Liver (tissue), 3 donors: Measurements from ENCODE around the gene WSCD2.

Source experiments
- EGR1 ChIP-seq, 2 donors: IDR thresholded peaks; 2 replicates each; pipeline ENCODE4 v1.6.1; 2016 to 2018; ENCODE audit warnings: antibody characterized with exemption in 2 of 2, low read depth in 2 of 2
- FOXA1 ChIP-seq: IDR thresholded peaks from 2 replicates; pipeline ENCODE4 v1.6.1; 2016; ENCODE audit warnings: antibody characterized with exemption
- GABPA ChIP-seq, 2 donors: IDR thresholded peaks in 1 of 2; conservative IDR thresholded peaks in 1 of 2; 2 replicates each; pipeline ENCODE4 v1.6.1; 2016; ENCODE audit warnings: antibody characterized with exemption in 2 of 2, mild to moderate bottlenecking in 1 of 2, moderate library complexity in 1 of 2
- HNF4G ChIP-seq: IDR thresholded peaks from 2 replicates; pipeline ENCODE4 v1.6.1; 2016; ENCODE audit warnings: antibody characterized with exemption
- RAD21 ChIP-seq, 2 donors: IDR thresholded peaks; 2 replicates each; pipeline ENCODE4 v1.6.1; 2016; ENCODE audit warnings: antibody characterized with exemption in 2 of 2, mild to moderate bottlenecking in 2 of 2
- RXRA ChIP-seq, 2 donors: IDR thresholded peaks; 2 replicates each; pipeline ENCODE4 v1.6.1; 2017 to 2018; ENCODE audit warnings: antibody characterized with exemption in 2 of 2, mild to moderate bottlenecking in 1 of 2
- SP1 ChIP-seq: IDR thresholded peaks from 2 replicates; pipeline ENCODE4 v1.6.1; 2018; ENCODE audit warnings: antibody characterized with exemption, mild to moderate bottlenecking
- TAF1 ChIP-seq: conservative IDR thresholded peaks from 2 replicates; pipeline ENCODE4 v1.6.1; 2016; ENCODE audit warnings: antibody characterized with exemption, mild to moderate bottlenecking
- YY1 ChIP-seq: IDR thresholded peaks from 2 replicates; pipeline ENCODE4 v1.6.1; 2016; ENCODE audit warnings: antibody characterized with exemption, mild to moderate bottlenecking
- TF ChIP-seq, protein P1 (sequence below): fragments of 150-350 bp; IDR thresholded peaks from 2 replicates; pipeline ENCODE4 v1.5.1; 2017; ENCODE audit warnings: improper control_type of control experiment, low read depth, low read length; ENCODE audit not compliant: missing input control
- TF ChIP-seq, protein P2 (sequence below): IDR thresholded peaks from 2 replicates; pipeline ENCODE4 v1.6.1; 2016; ENCODE audit warnings: antibody characterized with exemption, mild to moderate bottlenecking
- TF ChIP-seq, protein P3 (sequence below): IDR thresholded peaks from 2 replicates; pipeline ENCODE4 v1.6.1; 2016; ENCODE audit warnings: antibody characterized with exemption
- TF ChIP-seq, protein P4 (sequence below): IDR thresholded peaks from 2 replicates; pipeline ENCODE4 v1.6.1; 2016; ENCODE audit warnings: antibody characterized with exemption
- TF ChIP-seq, protein P5 (sequence below): IDR thresholded peaks from 2 replicates; pipeline ENCODE4 v1.6.1; 2016; ENCODE audit warnings: antibody characterized with exemption
- donor health status: healthy.
- donor health status: healthy.

DNA sequence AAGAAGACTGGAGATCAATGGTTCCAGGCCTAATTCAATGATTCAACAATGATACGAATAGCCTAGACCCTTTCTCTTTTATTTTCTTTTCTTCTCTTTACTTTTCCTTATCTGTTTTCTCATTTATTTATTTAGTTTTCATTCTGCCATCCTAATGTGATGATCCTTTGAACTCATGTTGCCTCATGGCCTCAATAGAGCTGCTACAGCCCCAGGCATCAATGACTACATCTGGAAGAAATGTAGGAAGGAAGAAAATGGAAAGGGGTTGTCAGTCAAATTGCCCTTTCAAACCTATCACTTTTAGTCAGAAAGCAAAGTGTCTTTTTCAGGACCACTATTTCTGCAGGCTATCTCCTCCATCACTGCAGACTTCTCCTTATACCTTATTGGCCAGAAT, 140.1 kb downstream of the WSCD2 start:
- TF ChIP-seq EGR1 (IDR thresholded peaks at IDR 0.05; ENCODE audit: low read depth in 2 of 2) = no peak
- TF ChIP-seq, protein P1, sequence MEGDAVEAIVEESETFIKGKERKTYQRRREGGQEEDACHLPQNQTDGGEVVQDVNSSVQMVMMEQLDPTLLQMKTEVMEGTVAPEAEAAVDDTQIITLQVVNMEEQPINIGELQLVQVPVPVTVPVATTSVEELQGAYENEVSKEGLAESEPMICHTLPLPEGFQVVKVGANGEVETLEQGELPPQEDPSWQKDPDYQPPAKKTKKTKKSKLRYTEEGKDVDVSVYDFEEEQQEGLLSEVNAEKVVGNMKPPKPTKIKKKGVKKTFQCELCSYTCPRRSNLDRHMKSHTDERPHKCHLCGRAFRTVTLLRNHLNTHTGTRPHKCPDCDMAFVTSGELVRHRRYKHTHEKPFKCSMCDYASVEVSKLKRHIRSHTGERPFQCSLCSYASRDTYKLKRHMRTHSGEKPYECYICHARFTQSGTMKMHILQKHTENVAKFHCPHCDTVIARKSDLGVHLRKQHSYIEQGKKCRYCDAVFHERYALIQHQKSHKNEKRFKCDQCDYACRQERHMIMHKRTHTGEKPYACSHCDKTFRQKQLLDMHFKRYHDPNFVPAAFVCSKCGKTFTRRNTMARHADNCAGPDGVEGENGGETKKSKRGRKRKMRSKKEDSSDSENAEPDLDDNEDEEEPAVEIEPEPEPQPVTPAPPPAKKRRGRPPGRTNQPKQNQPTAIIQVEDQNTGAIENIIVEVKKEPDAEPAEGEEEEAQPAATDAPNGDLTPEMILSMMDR = no peak
- no peak for TF ChIP-seq RAD21 (IDR thresholded peaks at IDR 0.05)
- no peak for TF ChIP-seq SP1
- TF ChIP-seq, protein P2, sequence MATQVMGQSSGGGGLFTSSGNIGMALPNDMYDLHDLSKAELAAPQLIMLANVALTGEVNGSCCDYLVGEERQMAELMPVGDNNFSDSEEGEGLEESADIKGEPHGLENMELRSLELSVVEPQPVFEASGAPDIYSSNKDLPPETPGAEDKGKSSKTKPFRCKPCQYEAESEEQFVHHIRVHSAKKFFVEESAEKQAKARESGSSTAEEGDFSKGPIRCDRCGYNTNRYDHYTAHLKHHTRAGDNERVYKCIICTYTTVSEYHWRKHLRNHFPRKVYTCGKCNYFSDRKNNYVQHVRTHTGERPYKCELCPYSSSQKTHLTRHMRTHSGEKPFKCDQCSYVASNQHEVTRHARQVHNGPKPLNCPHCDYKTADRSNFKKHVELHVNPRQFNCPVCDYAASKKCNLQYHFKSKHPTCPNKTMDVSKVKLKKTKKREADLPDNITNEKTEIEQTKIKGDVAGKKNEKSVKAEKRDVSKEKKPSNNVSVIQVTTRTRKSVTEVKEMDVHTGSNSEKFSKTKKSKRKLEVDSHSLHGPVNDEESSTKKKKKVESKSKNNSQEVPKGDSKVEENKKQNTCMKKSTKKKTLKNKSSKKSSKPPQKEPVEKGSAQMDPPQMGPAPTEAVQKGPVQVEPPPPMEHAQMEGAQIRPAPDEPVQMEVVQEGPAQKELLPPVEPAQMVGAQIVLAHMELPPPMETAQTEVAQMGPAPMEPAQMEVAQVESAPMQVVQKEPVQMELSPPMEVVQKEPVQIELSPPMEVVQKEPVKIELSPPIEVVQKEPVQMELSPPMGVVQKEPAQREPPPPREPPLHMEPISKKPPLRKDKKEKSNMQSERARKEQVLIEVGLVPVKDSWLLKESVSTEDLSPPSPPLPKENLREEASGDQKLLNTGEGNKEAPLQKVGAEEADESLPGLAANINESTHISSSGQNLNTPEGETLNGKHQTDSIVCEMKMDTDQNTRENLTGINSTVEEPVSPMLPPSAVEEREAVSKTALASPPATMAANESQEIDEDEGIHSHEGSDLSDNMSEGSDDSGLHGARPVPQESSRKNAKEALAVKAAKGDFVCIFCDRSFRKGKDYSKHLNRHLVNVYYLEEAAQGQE = no peak
- no peak for TF ChIP-seq TAF1
- no peak for TF ChIP-seq HNF4G
- no peak for TF ChIP-seq YY1
- no peak for TF ChIP-seq GABPA (IDR thresholded peaks at IDR 0.05 in 1 of 2, conservative IDR thresholded peaks at IDR 0.05 in 1 of 2)
- TF ChIP-seq, protein P3, sequence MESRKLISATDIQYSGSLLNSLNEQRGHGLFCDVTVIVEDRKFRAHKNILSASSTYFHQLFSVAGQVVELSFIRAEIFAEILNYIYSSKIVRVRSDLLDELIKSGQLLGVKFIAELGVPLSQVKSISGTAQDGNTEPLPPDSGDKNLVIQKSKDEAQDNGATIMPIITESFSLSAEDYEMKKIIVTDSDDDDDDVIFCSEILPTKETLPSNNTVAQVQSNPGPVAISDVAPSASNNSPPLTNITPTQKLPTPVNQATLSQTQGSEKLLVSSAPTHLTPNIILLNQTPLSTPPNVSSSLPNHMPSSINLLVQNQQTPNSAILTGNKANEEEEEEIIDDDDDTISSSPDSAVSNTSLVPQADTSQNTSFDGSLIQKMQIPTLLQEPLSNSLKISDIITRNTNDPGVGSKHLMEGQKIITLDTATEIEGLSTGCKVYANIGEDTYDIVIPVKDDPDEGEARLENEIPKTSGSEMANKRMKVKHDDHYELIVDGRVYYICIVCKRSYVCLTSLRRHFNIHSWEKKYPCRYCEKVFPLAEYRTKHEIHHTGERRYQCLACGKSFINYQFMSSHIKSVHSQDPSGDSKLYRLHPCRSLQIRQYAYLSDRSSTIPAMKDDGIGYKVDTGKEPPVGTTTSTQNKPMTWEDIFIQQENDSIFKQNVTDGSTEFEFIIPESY = no peak
- TF ChIP-seq, protein P4, sequence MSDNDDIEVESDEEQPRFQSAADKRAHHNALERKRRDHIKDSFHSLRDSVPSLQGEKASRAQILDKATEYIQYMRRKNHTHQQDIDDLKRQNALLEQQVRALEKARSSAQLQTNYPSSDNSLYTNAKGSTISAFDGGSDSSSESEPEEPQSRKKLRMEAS = no peak
- TF ChIP-seq, protein P5, sequence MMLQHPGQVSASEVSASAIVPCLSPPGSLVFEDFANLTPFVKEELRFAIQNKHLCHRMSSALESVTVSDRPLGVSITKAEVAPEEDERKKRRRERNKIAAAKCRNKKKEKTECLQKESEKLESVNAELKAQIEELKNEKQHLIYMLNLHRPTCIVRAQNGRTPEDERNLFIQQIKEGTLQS = no peak
- TF ChIP-seq RXRA (IDR thresholded peaks at IDR 0.05) = no peak
- TF ChIP-seq FOXA1 = no peak
